Uterine smooth muscle cell (primary cell): ENCODE measurements around the gene ZNF280D. TPM values are rescaled to one million over a fixed set of nuclear protein-coding genes. Genes with fewer than 3 reads are reported as not detected.

ENCODE experiments used
- total RNA-seq: library from RNA; depleted of rRNA; stranded (reverse); fragments of >200 nt; gene quantifications from 2 replicates; pipeline ENCODE4 v1.2.3, GENCODE V29; 2014

The ZNF280D gene, protein sequence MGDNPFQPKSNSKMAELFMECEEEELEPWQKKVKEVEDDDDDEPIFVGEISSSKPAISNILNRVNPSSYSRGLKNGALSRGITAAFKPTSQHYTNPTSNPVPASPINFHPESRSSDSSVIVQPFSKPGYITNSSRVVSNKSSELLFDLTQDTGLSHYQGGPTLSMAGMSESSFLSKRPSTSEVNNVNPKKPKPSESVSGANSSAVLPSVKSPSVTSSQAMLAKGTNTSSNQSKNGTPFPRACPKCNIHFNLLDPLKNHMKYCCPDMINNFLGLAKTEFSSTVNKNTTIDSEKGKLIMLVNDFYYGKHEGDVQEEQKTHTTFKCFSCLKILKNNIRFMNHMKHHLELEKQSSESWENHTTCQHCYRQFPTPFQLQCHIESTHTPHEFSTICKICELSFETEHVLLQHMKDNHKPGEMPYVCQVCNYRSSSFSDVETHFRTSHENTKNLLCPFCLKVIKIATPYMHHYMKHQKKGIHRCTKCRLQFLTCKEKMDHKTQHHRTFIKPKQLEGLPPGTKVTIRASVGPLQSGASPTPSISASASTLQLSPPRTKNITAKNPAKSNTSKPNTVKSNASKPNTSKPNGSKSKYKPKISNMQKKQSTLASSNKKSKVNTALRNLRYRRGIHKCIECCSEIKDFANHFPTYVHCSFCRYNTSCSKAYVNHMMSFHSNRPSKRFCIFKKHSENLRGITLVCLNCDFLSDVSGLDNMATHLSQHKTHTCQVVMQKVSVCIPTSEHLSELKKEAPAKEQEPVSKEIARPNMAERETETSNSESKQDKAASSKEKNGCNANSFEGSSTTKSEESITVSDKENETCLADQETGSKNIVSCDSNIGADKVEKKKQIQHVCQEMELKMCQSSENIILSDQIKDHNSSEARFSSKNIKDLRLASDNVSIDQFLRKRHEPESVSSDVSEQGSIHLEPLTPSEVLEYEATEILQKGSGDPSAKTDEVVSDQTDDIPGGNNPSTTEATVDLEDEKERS
- total RNA-seq: 27.9 and 31.2 TPM in 2 replicates

DNA sequence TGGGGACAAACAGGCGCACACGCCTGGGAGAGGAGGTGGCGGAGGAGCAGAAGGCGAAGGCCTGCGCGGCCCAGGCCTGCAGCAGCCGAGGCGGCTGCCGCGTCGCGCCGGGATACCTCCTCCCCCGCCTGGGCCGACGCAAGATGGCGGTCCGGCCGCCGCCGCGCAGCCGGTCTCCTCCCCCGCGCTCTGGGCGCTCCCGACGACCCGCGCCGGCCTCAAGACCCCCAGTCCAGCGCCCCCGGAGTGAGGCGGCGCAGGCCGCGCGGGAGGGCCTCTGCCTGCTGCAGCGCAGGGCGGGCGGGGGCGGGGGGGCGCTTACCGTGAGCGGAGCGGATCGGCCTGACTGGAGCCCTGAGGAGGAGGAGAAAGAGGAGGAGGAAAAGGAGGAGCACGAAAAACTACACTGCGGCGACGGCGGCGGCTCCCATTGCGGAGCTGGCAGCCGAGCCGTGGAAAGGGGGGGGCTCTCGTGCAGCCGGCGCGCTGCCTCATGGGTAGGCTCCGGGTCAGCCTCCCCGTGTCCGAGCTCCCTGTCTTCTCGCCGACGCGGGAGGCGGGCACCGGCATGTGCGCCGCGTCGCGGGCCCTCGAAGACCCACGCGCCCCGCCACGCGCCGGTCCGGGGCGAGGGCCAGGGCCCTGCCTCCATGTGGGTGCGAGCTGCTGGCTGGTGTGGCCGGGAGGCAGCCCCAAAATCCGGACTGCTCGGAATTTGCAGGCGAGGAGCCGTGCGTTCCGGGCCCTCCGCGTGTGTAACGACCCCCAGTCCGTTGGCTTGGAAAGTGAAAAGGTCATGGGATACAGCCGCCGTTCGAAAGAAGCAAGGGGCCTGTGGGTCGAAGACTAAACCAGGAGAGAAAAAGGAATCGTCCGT, at the start of gene ZNF280D:
TSS of gene ZNF280D (minus strand) at position 374 of the 877 bp plus-strand sequence. CDS start 26,400 bp downstream, outside the sequence.

Other genes starting within 250 kb of the ZNF280D start
- 72.4 and 88.3 TPM in 2 replicates for gene TCF12, start 185.1 kb upstream of the ZNF280D start, total RNA-seq